Astrocyte of the hippocampus (primary cell): ENCODE measurements around the gene GPN1.
"Not testable (repeated sequence)": the region's sequence is repeated elsewhere in the genome, so short reads cannot be mapped to it uniquely, and the experiment has no call there.

Experiments used
- DNase-seq: peaks from one replicate; pipeline ENCODE4 v3.0.0; 2011; ENCODE audit warnings: low read depth, low spot score

GPN1 gene

GRCh38 chr2:27626921-27627320, 1.9 kb upstream of the GPN1 start:
- DNase-seq = not testable (repeated sequence)

GRCh38 chr2:27627963-27628766, 685 bp upstream of the GPN1 start:
- DNase-seq = peak; percentile 95

GRCh38 chr2:27630257-27630656, 1.4 kb downstream of the GPN1 start:
- not testable (repeated sequence) for DNase-seq

GRCh38 chr2:27634291-27634690, 5.4 kb downstream of the GPN1 start:
- no peak for DNase-seq

GRCh38 chr2:27636766-27637165, 7.9 kb downstream of the GPN1 start:
- DNase-seq = no peak

- DNase-seq = peak; percentile 72
Measured at GRCh38 chr2:27638037-27638637, 9.3 kb downstream of the GPN1 start.

GRCh38 chr2:27638709-27639108, 9.9 kb downstream of the GPN1 start:
- peak; percentile 91 for DNase-seq

GRCh38 chr2:27640722-27641245, 11.9 kb downstream of the GPN1 start:
- DNase-seq = no peak

GRCh38 chr2:27645197-27645596, 16.3 kb downstream of the GPN1 start:
- no peak for DNase-seq

- peak; percentile 34 for DNase-seq
Measured at GRCh38 chr2:27647289-27647688, 18.4 kb downstream of the GPN1 start.

- DNase-seq = no peak
Measured at GRCh38 chr2:27647737-27648136, 18.9 kb downstream of the GPN1 start.

GRCh38 chr2:27651056-27651455, 22.2 kb downstream of the GPN1 start:
- DNase-seq = no peak

- DNase-seq = no peak
Measured at GRCh38 chr2:27652341-27652740, 23.5 kb downstream of the GPN1 start.

GRCh38 chr2:27652790-27653189, 23.9 kb downstream of the GPN1 start:
- DNase-seq = no peak

GRCh38 chr2:27653397-27653796, 24.5 kb downstream of the GPN1 start:
- peak; percentile 45 for DNase-seq

- peak; percentile 92 for DNase-seq
Measured at GRCh38 chr2:27655155-27655951, 26.5 kb downstream of the GPN1 start.

- no peak for DNase-seq
Measured at GRCh38 chr2:27661371-27661770, 32.5 kb downstream of the GPN1 start.

- peak; percentile 90 for DNase-seq
Measured at GRCh38 chr2:27663285-27664153, 34.7 kb downstream of the GPN1 start, which contains the start of the genes SLC4A1AP and SUPT7L. SLC4A1AP (plus strand) TSS chr2:27663889; CDS start chr2:27663915, 26 bp downstream. SUPT7L (minus strand) TSS chr2:27663614; CDS start chr2:27662192, 1,422 bp downstream.

- no peak for DNase-seq
Measured at GRCh38 chr2:27664154-27664574, 35.3 kb downstream of the GPN1 start.

GRCh38 chr2:27664622-27665363, 35.9 kb downstream of the GPN1 start:
- no peak for DNase-seq
